ENCODE data around the gene TMEM250. TPM values are rescaled to one million over a fixed set of nuclear protein-coding genes. Genes with fewer than 3 reads are reported as not detected.

Gene TMEM250
- total RNA-seq, 1 experiment from 2014 or later: 34.0 TPM

- intact Hi-C loops (cut with micrococcal nuclease; ENCODE audit: unreplicated experiment) (no loop called here), in situ Hi-C loops (cut with HindIII; ENCODE audit: low pct_unique_long_range_greater_than_20kb, low sequenced_read_pairs) (no loop called here)
- TF ChIP-seq SIN3A (IDR thresholded peaks at IDR 0.05; ENCODE audit: borderline replicate concordance, insufficient read depth, low read depth, low read length): no peak
- TF ChIP-seq POLR2AphosphoS5 (IDR thresholded peaks at IDR 0.05; ENCODE audit: low read depth, low read length): no peak
- TF ChIP-seq, protein P1, sequence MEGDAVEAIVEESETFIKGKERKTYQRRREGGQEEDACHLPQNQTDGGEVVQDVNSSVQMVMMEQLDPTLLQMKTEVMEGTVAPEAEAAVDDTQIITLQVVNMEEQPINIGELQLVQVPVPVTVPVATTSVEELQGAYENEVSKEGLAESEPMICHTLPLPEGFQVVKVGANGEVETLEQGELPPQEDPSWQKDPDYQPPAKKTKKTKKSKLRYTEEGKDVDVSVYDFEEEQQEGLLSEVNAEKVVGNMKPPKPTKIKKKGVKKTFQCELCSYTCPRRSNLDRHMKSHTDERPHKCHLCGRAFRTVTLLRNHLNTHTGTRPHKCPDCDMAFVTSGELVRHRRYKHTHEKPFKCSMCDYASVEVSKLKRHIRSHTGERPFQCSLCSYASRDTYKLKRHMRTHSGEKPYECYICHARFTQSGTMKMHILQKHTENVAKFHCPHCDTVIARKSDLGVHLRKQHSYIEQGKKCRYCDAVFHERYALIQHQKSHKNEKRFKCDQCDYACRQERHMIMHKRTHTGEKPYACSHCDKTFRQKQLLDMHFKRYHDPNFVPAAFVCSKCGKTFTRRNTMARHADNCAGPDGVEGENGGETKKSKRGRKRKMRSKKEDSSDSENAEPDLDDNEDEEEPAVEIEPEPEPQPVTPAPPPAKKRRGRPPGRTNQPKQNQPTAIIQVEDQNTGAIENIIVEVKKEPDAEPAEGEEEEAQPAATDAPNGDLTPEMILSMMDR (IDR thresholded peaks at IDR 0.05): no peak
- TF ChIP-seq TCF7L2 (IDR thresholded peaks at IDR 0.05; ENCODE audit: low read depth, low read length): no peak
- TF ChIP-seq, protein P2, sequence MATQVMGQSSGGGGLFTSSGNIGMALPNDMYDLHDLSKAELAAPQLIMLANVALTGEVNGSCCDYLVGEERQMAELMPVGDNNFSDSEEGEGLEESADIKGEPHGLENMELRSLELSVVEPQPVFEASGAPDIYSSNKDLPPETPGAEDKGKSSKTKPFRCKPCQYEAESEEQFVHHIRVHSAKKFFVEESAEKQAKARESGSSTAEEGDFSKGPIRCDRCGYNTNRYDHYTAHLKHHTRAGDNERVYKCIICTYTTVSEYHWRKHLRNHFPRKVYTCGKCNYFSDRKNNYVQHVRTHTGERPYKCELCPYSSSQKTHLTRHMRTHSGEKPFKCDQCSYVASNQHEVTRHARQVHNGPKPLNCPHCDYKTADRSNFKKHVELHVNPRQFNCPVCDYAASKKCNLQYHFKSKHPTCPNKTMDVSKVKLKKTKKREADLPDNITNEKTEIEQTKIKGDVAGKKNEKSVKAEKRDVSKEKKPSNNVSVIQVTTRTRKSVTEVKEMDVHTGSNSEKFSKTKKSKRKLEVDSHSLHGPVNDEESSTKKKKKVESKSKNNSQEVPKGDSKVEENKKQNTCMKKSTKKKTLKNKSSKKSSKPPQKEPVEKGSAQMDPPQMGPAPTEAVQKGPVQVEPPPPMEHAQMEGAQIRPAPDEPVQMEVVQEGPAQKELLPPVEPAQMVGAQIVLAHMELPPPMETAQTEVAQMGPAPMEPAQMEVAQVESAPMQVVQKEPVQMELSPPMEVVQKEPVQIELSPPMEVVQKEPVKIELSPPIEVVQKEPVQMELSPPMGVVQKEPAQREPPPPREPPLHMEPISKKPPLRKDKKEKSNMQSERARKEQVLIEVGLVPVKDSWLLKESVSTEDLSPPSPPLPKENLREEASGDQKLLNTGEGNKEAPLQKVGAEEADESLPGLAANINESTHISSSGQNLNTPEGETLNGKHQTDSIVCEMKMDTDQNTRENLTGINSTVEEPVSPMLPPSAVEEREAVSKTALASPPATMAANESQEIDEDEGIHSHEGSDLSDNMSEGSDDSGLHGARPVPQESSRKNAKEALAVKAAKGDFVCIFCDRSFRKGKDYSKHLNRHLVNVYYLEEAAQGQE (IDR thresholded peaks at IDR 0.05; ENCODE audit: insufficient read depth in 1 of 2, low read depth in 2 of 2, low read length in 1 of 2): no peak
- ChIA-PET POLR2A (no interaction called here), CTCF (no interaction called here)
- H3K36me3 ChIP-seq (ENCODE audit: control insufficient read depth, insufficient read depth, low read length): no peaks in the 10 kb centered on the region
- H3K27me3 ChIP-seq (ENCODE audit: control insufficient read depth, insufficient read depth, low read length): no peaks in the 10 kb centered on the region
- no TSS peak for BruUV-seq (replicated peaks)
- H3K4me3 ChIP-seq (ENCODE audit: low read depth in 2 of 2, low read length in 2 of 2): no peak overlapping the region
- DNase-seq (ENCODE audit: low read depth, low spot score) (no peak), ATAC-seq (no peak)
- H3K9me3 ChIP-seq (ENCODE audit: control insufficient read depth, insufficient read depth, low read depth, low read length): no peaks in the 10 kb centered on the region
- no peak overlapping the region for H3K27ac ChIP-seq (ENCODE audit: low read length)
- no peaks in the 10 kb centered on the region for H3K4me1 ChIP-seq (ENCODE audit: control insufficient read depth, insufficient read depth, low read length)
Observed at GRCh38 chr9:136154943-136155342, 36.3 kb upstream of the TMEM250 start.

GRCh38 chr9:136153381-136154065 is 34.8 kb upstream of the TMEM250 start:
- intact Hi-C loops (cut with micrococcal nuclease; ENCODE audit: unreplicated experiment) (no loop called here), in situ Hi-C loops (cut with HindIII; ENCODE audit: low pct_unique_long_range_greater_than_20kb, low sequenced_read_pairs) (no loop called here)
- ChIA-PET POLR2A (no interaction called here), CTCF (no interaction called here)
- Histone ChIP-seq H3K9me3 (ENCODE audit: control insufficient read depth, insufficient read depth, low read depth, low read length) (no peaks in the 10 kb centered on the region), H3K36me3 (ENCODE audit: control insufficient read depth, insufficient read depth, low read length) (no peaks in the 10 kb centered on the region), H3K27ac (ENCODE audit: low read length) (no peak overlapping the region), H3K4me1 (ENCODE audit: control insufficient read depth, insufficient read depth, low read length) (no peaks in the 10 kb centered on the region), H3K4me3 (ENCODE audit: low read depth in 2 of 2, low read length in 2 of 2) (no peak overlapping the region), H3K27me3 (ENCODE audit: control insufficient read depth, insufficient read depth, low read length) (no peaks in the 10 kb centered on the region)
- no peak for TF ChIP-seq TCF7L2 (IDR thresholded peaks at IDR 0.05; ENCODE audit: low read depth, low read length)
- no peak for TF ChIP-seq POLR2AphosphoS5 (IDR thresholded peaks at IDR 0.05; ENCODE audit: low read depth, low read length)
- TF ChIP-seq, protein P1 (IDR thresholded peaks at IDR 0.05): no peak
- TF ChIP-seq, protein P2 (IDR thresholded peaks at IDR 0.05; ENCODE audit: insufficient read depth in 1 of 2, low read depth in 2 of 2, low read length in 1 of 2): no peak
- no peak for TF ChIP-seq SIN3A (IDR thresholded peaks at IDR 0.05; ENCODE audit: borderline replicate concordance, insufficient read depth, low read depth, low read length)
- no TSS peak for BruUV-seq (replicated peaks)
- peak; percentile 27 for ATAC-seq
- no peak for DNase-seq (ENCODE audit: low read depth, low spot score)

Data from Panc1 (cell line).